Measurements from ENCODE around the gene HTRA1.

HTRA1 gene

GRCh38 chr10:122559228-122559627 is 97.9 kb downstream of the HTRA1 start:
- no peak for DNase-seq

- no peak for DNase-seq
Observed at GRCh38 chr10:122560279-122560804, 99.0 kb downstream of the HTRA1 start, which contains the start of gene DMBT1. DMBT1 (plus strand) TSS chr10:122560754; CDS start chr10:122560771, 17 bp downstream.

- no peak for DNase-seq
Observed at GRCh38 chr10:122561212-122561611, 99.9 kb downstream of the HTRA1 start.

GRCh38 chr10:122561792-122562191 is 100.4 kb downstream of the HTRA1 start:
- DNase-seq, result no peak

All from NCI-H446 (cell line).